GM12875 (cell line): Measurements from ENCODE around the gene TNP2.

Experiments used
- H3K4me3 ChIP-seq: one replicate; pipeline ENCODE4 v1.5.1; 2011; ENCODE audit warnings: low read depth, low read length, control low read depth
- TF ChIP-seq, protein P1 (sequence below): IDR thresholded peaks from 2 replicates; pipeline ENCODE4 v1.5.1; 2011; ENCODE audit warnings: low read depth, mild to moderate bottlenecking, control low read depth, inconsistent platforms, low read length, moderate library complexity, borderline replicate concordance; ENCODE audit not compliant: insufficient read depth

Gene TNP2

DNA sequence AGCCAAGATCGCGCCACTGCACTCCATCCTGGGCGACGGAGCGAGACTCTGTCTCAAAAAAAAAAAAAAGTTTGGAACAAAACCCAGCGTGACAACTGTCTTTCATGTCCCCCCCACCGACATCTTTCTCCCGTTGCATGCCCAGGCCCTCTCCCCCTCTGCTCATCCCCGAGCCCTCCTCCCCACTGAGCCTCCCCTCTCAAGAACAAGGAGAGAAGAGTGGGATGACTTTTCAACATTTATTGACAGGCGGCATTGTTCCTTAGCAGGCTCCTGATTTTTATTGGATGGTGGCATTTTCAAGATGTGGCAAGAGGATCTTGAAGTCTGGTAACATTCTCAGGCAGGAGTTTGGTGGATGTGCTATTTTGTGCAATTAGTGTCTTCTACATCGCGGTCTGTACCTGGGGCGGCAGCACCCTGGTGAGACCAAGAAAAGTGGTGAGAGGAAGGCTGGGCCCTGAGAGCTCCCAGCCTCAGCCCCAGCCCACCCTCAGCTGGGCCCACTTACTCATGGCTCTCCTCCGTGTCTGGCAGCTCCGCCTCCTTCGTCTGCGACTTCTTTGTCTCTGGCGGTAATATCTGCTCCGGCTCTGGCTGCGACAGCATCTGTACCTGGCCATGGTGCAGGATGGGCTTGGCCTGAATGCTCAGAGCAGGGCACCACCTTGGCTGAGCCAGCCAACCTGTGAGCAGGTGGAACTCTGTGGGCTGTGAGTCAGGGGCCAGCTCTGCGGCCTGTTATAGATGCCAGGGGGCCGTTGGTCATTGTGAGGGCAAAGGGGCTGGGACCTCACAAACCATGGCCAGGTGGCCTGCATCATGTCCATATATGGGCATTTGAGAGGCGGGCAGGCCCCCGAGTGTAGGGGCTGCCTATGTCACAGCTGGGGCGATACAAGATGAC is 11.7 kb upstream of the TNP2 start, which contains the start of gene PRM1:
Gene PRM1 (minus strand): TSS at position 715 of the 907 bp plus-strand sequence. CDS start 92 bp downstream, at position 623.
- H3K4me3 ChIP-seq = no peak within 1 kb of the TSS
- TF ChIP-seq, protein P1, sequence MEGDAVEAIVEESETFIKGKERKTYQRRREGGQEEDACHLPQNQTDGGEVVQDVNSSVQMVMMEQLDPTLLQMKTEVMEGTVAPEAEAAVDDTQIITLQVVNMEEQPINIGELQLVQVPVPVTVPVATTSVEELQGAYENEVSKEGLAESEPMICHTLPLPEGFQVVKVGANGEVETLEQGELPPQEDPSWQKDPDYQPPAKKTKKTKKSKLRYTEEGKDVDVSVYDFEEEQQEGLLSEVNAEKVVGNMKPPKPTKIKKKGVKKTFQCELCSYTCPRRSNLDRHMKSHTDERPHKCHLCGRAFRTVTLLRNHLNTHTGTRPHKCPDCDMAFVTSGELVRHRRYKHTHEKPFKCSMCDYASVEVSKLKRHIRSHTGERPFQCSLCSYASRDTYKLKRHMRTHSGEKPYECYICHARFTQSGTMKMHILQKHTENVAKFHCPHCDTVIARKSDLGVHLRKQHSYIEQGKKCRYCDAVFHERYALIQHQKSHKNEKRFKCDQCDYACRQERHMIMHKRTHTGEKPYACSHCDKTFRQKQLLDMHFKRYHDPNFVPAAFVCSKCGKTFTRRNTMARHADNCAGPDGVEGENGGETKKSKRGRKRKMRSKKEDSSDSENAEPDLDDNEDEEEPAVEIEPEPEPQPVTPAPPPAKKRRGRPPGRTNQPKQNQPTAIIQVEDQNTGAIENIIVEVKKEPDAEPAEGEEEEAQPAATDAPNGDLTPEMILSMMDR = no peak

DNA sequence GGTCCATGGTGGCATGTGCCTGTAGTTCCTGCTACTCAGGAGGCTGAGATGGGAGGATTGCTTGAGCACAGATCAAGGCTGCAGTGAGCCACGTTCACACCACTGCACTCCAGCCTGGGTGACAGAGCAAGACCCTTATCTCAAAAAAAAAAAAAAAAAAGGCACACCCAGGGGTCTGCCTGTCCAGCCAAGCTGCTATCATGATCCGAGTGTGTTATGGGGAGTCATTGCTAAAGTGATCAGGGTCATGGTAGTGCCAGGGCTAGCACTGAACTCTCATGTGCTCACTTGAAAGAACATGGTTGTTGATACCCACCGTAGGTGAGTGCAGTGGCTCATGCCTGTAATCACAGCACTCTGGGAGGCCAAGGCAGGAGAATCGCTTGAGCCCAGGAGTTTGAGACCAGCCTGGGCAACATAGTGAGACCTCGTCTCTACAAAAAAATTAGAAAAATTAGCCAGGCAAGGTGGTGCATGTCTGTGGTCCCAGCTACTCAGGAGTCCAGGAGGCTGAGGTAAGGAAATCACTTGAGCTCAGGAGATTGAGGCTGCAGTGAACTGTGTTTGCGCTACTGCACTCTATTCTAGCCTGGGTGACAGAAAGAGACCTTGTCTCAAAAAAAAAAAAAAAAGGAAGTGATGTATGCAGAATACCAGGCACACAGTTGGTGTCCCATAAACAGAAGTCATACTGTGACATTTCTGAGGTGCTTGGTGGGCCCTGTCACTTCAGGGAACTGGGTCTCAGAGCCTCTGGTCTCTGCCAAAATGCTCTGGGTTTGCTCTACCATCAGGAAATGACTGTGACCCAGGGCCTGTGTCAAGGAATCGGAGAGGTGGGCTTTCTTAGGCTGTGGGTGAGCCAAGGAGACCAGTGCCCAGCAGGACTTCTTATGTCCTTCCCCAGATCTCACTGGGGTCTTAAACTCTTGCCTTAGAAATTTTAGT is 9.8 kb upstream of the TNP2 start:
- TF ChIP-seq, protein P1 = no peak
- H3K4me3 ChIP-seq = no peak overlapping the region

DNA sequence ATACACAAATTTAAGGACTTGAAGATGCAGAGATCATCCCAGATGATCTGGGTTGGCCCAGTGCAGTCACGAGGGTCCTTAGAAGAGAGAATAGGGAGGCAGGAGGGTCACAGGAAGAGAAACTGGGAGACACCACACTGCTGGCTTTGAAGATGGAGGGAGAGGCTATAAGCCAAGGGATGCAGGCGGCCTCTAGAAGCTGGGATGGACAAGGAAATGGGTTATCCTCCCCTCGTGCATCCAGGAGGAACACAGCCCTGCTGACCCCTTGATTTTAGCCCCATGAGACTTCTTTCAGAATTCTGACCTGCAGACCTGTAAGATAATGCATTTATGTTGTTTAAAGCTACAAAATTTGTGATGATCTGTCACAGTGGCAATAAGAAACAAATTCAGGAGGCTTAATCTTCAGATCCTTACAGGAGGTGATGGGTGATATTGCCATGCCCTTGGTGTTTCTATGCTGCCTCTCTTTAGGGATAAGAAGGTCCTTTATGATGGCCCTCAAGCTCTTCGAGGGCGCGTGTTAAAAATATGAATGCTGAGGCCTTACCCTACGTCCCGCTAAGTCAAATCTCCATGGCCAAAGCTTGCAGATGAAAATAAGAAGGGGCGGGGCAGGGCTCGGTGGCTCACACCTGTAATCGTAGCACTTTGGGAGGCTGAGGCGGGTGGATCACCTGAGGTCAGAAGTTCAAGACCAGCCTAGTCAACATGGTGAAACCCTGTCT is 8.6 kb upstream of the TNP2 start:
- no peak overlapping the region for H3K4me3 ChIP-seq
- TF ChIP-seq, protein P1 = no peak

DNA sequence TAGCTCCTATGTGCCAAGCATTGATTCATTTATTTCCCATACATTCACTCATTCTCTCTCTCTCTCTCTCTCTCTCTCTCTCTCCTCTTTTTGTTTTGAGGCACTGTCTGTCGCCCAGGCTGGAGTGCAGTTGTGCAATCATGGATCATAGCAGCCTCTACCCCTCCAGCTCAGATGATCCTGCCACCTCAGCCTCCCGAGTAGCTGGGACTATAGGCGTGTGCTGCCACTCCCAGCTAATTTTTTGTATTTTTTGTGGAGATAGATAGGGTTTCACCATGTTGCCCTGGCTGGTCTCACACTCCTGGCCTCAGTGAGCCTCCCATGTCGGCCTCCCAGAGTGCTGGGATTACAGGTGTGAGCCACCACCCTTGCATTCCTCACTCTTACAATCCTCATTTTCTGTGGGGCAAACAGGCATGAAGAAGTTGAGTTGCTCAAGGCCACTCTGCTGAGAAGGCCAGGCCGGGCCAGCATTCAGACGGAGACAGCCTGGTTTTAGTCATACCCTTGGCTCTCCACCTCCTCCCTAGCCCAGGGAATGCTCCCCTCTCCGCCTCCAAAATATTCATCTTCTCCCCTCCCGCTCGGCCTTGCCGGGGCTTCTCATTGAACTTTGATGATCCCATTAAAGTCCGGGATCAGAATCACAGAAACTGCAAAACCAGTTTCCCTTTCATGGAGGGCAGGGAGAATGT is 7.9 kb upstream of the TNP2 start:
- TF ChIP-seq, protein P1 = no peak

DNA sequence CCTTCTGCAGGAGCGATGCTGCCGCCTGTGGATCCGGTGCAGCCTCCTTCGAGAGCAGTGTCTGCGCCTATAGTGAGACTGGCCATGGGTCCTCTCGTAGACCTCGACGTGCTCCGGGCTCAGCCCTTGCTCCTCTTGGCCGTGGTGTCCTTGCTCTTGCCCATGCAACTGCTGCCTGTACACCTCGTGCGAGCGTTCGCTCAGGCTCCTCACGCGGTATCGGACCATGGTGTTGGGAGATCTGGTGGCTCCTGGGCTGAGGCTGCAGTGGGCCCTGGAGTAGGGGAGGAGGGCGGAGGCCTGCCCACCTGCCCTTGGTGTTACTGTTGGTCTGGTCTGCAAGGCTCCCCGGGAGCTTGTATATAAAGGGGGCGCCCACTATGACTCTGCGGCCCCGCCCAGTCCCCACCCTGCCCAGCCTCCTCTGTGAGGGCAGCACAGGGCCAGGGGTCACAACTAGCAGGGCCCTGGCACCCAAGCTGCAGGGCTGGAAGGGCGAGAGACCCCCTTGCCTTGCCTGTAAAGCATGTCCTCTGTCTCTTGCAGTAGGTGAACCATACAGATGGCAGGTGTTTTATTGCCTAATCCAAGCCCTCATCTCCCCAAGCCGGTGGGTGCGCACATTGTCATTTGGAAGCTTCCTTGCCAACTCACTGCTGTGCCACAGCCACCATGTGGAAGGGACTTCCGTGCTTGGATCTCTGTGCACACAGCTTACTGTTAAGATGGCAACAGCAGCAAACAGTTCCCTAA is 7.2 kb upstream of the TNP2 start, which contains the start of gene PRM2:
Gene PRM2 (minus strand): TSS at position 338 of the 753 bp plus-strand sequence. CDS start 110 bp downstream, at position 228.
- no peak within 1 kb of the TSS for H3K4me3 ChIP-seq
- TF ChIP-seq, protein P1 = no peak

More for the DNA sequence above, 7.9 kb upstream of the TNP2 start:
- no peak overlapping the region for H3K4me3 ChIP-seq

DNA sequence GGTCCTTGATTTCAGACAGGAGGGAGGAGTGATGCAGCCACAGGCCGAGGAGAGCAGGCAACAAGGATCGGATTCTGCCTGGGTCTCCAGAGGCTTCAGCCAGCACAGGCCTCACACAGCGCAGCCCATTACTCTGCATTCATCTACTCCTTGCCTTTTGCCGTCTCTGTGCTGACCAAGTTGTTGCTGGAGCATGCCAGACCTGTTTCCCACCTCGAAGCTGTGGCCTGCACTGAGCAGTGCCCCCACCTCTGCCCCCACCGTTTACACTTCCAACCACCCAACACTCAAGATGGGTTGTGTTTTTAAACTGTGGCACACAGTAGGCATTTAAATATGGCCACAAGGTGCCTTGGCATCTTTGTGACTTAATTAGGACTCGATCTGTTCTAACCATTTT is 5.8 kb upstream of the TNP2 start:
- TF ChIP-seq, protein P1 = no peak
- no peak overlapping the region for H3K4me3 ChIP-seq
